Calu3 (cell line): ENCODE measurements around the gene SLC39A11. TPM values are rescaled to one million over a fixed set of nuclear protein-coding genes. Genes with fewer than 3 reads are reported as not detected.
"Not testable (repeated sequence)": the region's sequence is repeated elsewhere in the genome, so short reads cannot be mapped to it uniquely, and the experiment has no call there.

ENCODE experiments used
- BruUV-seq: library from RNA; stranded (reverse); fragments of 400-500 nt; replicated peaks from 2 replicates; lab custom pipeline; 2021; lab: Mats Ljungman, UMichigan
- CTCF ChIA-PET: fragments of 300-600 bp; sonication (Branson Sonifier 250); formaldehyde crosslinking; loops from one replicate; lab custom pipeline; 2022; ENCODE audit warnings: antibody characterized with exemption; lab: Charles Lee
- DNase-seq: peaks from one replicate; pipeline ENCODE4 v3.0.0; 2022
- H3K27ac Mint-ChIP-seq: one replicate; pipeline ENCODE4 v1.8.0; 2022; ENCODE audit warnings: mixed read lengths; ENCODE audit not compliant: unreplicated experiment
- H3K27me3 Mint-ChIP-seq: one replicate; pipeline ENCODE4 v1.8.0; 2022; ENCODE audit warnings: mixed read lengths; ENCODE audit not compliant: unreplicated experiment
- H3K36me3 Mint-ChIP-seq: one replicate; pipeline ENCODE4 v1.8.0; 2022; ENCODE audit warnings: mild to moderate bottlenecking, moderate library complexity, mixed read lengths; ENCODE audit not compliant: insufficient read depth, unreplicated experiment
- H3K4me1 Mint-ChIP-seq: one replicate; pipeline ENCODE4 v1.8.0; 2022; ENCODE audit warnings: mild to moderate bottlenecking, low read depth, mixed read lengths; ENCODE audit not compliant: unreplicated experiment
- H3K4me3 Mint-ChIP-seq: one replicate; pipeline ENCODE4 v1.8.0; 2022; ENCODE audit warnings: mild to moderate bottlenecking, low read depth, moderate library complexity, mixed read lengths; ENCODE audit not compliant: unreplicated experiment
- H3K9me3 Mint-ChIP-seq: one replicate; pipeline ENCODE4 v1.8.0; 2022; ENCODE audit warnings: low read depth, mixed read lengths; ENCODE audit not compliant: unreplicated experiment
- intact Hi-C: fragments of 100-400 bp; cut with micrococcal nuclease; formaldehyde crosslinking; loops from one replicate; pipeline ENCODE4 v1.10.0; 2022; ENCODE audit not compliant: unreplicated experiment
- total RNA-seq: library from RNA; stranded (reverse); gene quantifications from 2 replicates; pipeline ENCODE4 v1.2.3, GENCODE V29; 2022
- TF ChIP-seq, protein P1 (sequence below): fragments of 200-600 bp; IDR thresholded peaks from one replicate; pipeline ENCODE4 v1.8.0; 2022; ENCODE audit warnings: antibody characterized with exemption; ENCODE audit not compliant: unreplicated experiment

SLC39A11 gene
- total RNA-seq, 1 experiment from 2014 or later: 60.3 TPM

DNA sequence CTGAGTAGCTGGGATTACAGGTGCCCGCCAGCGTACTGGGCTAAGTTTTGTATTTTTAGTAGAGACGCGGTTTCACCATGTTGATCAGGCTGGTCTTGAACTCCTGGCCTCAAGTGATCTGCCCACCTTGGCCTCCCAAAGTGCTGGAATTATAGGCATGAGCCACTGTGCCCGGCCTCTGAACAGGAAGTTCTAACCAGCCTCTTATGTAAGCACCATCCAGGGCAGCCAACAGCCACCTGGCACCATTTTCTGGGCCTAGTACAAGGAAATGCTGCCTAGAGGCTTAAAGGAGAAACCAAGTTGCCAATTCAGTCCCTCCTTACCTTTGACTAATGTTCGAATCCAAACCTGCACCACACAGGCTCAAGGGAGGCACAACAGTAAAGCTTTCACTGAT, 8.5 kb upstream of the SLC39A11 start:
- Mint-ChIP-seq H3K4me3 (no peak overlapping the region), H3K9me3 (no peaks in the 10 kb centered on the region), H3K4me1 (no peaks in the 10 kb centered on the region), H3K36me3 (no peaks in the 10 kb centered on the region), H3K27me3 (peaks cover 41% of the 10 kb centered on the region), H3K27ac (no peak overlapping the region)
- TF ChIP-seq, protein P1, sequence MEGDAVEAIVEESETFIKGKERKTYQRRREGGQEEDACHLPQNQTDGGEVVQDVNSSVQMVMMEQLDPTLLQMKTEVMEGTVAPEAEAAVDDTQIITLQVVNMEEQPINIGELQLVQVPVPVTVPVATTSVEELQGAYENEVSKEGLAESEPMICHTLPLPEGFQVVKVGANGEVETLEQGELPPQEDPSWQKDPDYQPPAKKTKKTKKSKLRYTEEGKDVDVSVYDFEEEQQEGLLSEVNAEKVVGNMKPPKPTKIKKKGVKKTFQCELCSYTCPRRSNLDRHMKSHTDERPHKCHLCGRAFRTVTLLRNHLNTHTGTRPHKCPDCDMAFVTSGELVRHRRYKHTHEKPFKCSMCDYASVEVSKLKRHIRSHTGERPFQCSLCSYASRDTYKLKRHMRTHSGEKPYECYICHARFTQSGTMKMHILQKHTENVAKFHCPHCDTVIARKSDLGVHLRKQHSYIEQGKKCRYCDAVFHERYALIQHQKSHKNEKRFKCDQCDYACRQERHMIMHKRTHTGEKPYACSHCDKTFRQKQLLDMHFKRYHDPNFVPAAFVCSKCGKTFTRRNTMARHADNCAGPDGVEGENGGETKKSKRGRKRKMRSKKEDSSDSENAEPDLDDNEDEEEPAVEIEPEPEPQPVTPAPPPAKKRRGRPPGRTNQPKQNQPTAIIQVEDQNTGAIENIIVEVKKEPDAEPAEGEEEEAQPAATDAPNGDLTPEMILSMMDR: no peak
- intact Hi-C loops: no loop called here
- CTCF ChIA-PET: no interaction called here
- DNase-seq: no peak
- BruUV-seq: no TSS peak

GRCh38 chr17:73100363-73100762, 7.9 kb upstream of the SLC39A11 start:
- Mint-ChIP-seq H3K36me3 (no peaks in the 10 kb centered on the region), H3K4me1 (no peaks in the 10 kb centered on the region), H3K27ac (no peak overlapping the region), H3K4me3 (no peak overlapping the region), H3K27me3 (peaks cover 48% of the 10 kb centered on the region), H3K9me3 (no peaks in the 10 kb centered on the region)
- no TSS peak for BruUV-seq
- intact Hi-C loops: no loop called here
- DNase-seq: no peak
- CTCF ChIA-PET: no interaction called here
- TF ChIP-seq, protein P1: no peak

- DNase-seq: no peak
- BruUV-seq: no TSS peak
- Mint-ChIP-seq H3K4me1 (no peaks in the 10 kb centered on the region), H3K9me3 (no peaks in the 10 kb centered on the region), H3K4me3 (no peak overlapping the region), H3K36me3 (no peaks in the 10 kb centered on the region), H3K27ac (no peak overlapping the region), H3K27me3 (peaks cover 56% of the 10 kb centered on the region)
- intact Hi-C loops: no loop called here
- CTCF ChIA-PET: no interaction called here
- TF ChIP-seq, protein P1: no peak
Observed at GRCh38 chr17:73099511-73099910, 7.0 kb upstream of the SLC39A11 start.

DNA sequence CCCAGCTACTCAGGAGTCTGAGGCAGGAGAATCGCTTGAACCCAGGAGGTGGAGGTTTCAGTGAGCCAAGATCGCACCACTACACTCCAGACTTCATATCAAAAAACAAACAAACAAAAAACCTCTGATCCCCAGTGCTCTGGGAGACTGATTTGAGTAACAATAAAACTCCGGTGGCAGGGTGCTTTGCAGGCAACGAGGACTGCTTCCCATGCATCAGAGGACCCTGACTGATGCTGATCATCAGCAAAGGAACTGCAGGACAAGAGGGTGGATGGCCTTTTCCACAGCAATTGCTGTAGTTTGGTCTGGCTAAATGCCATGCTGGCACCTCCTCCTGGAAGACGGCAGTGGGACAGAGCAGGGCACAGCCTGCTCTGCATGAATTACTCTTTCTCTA, 6.4 kb upstream of the SLC39A11 start:
- intact Hi-C loops: no loop called here
- CTCF ChIA-PET: no interaction called here
- no peak overlapping the region for H3K4me3 Mint-ChIP-seq

GRCh38 chr17:73097973-73098765, 5.7 kb upstream of the SLC39A11 start:
- H3K4me1 Mint-ChIP-seq, DNase-seq, H3K27ac Mint-ChIP-seq, BruUV-seq, intact Hi-C loops, H3K9me3 Mint-ChIP-seq, H3K36me3 Mint-ChIP-seq, CTCF ChIA-PET, H3K4me3 Mint-ChIP-seq: not testable (repeated sequence)
- H3K27me3 Mint-ChIP-seq: peaks cover 56% of the 10 kb centered on the region

More for the DNA sequence above, 6.4 kb upstream of the SLC39A11 start:
- H3K27me3 Mint-ChIP-seq: peaks cover 56% of the 10 kb centered on the region
- TF ChIP-seq, protein P1: no peak
- DNase-seq: no peak
- no peaks in the 10 kb centered on the region for H3K4me1 Mint-ChIP-seq
- BruUV-seq: no TSS peak
- no peak overlapping the region for H3K27ac Mint-ChIP-seq
- H3K9me3 Mint-ChIP-seq: no peaks in the 10 kb centered on the region
- no peaks in the 10 kb centered on the region for H3K36me3 Mint-ChIP-seq
